Anterior cingulate cortex (tissue), 58 donors: ENCODE results near the gene EPS8.
A peak's percentile ranks its signal among the peaks of the same experiment; 100 is the strongest.

Experiments used
- DNase-seq, 58 donors: peaks; one replicate each; lab custom pipeline; 2025; lab: John Stamatoyannopoulos, UW

The EPS8 gene

GRCh38 chr12:15701206-15701605 is 88.0 kb downstream of the EPS8 start:
- no peak for DNase-seq

GRCh38 chr12:15700595-15700994 is 88.6 kb downstream of the EPS8 start:
- no peak for DNase-seq

- DNase-seq: no peak
Measured at GRCh38 chr12:15699886-15700285, 89.3 kb downstream of the EPS8 start.

GRCh38 chr12:15698377-15698871 is 90.8 kb downstream of the EPS8 start:
- DNase-seq: no peak

- DNase-seq: no peak
Measured at GRCh38 chr12:15697201-15697600, 92.0 kb downstream of the EPS8 start.

- no peak for DNase-seq
Measured at GRCh38 chr12:15693228-15693911, 95.8 kb downstream of the EPS8 start.

GRCh38 chr12:15691388-15691787 is 97.8 kb downstream of the EPS8 start:
- DNase-seq: no peak

- no peak for DNase-seq
Measured at GRCh38 chr12:15690320-15690719, 98.9 kb downstream of the EPS8 start.

GRCh38 chr12:15689751-15690191 is 99.4 kb downstream of the EPS8 start:
- DNase-seq: no peak

GRCh38 chr12:15688838-15689625 is 100.2 kb downstream of the EPS8 start:
- DNase-seq: peak in 25 of 58 donors; percentile 6 to 62 (median 23)

- peak in 53 of 58 donors; percentile 3 to 78 (median 49) for DNase-seq
Measured at GRCh38 chr12:15688202-15688736, 100.9 kb downstream of the EPS8 start.

- no peak for DNase-seq
Measured at GRCh38 chr12:15687583-15687982, 101.6 kb downstream of the EPS8 start.

GRCh38 chr12:15684896-15685658 is 104.1 kb downstream of the EPS8 start:
- no peak for DNase-seq

- DNase-seq: no peak
Measured at GRCh38 chr12:15682826-15683225, 106.4 kb downstream of the EPS8 start.

- DNase-seq: no peak
Measured at GRCh38 chr12:15679151-15679550, 110.0 kb downstream of the EPS8 start.

GRCh38 chr12:15677726-15678201 is 111.4 kb downstream of the EPS8 start:
- no peak for DNase-seq

- DNase-seq: no peak
Measured at GRCh38 chr12:15677228-15677627, 112.0 kb downstream of the EPS8 start.

- no peak for DNase-seq
Measured at GRCh38 chr12:15672671-15673270, 116.4 kb downstream of the EPS8 start.

GRCh38 chr12:15670756-15671155 is 118.4 kb downstream of the EPS8 start:
- DNase-seq: no peak
